HCT116 (cell line): ENCODE measurements around the gene TET3. TPM values are rescaled to one million over a fixed set of nuclear protein-coding genes. Genes with fewer than 3 reads are reported as not detected.

Experiments used
- ATAC-seq: fragments of 200-7000 bp; cut with Tn5 transposase; 2 replicates; pipeline ENCODE4 v1.9.1; 2020; ENCODE audit warnings: mild to moderate bottlenecking, moderate library complexity
- BruUV-seq: library from RNA; stranded (reverse); fragments of 400-500 nt; replicated peaks from 2 replicates; lab custom pipeline; 2021; lab: Mats Ljungman, UMichigan
- CTCF ChIA-PET: fragments of 300-600 bp; sonication (Branson Sonifier 250); formaldehyde crosslinking; loops from one replicate; lab custom pipeline; 2021; ENCODE audit warnings: antibody characterized with exemption; lab: Charles Lee
- POLR2A ChIA-PET: fragments of 300-600, 350-600 bp; sonication (Branson Sonifier 250); formaldehyde crosslinking; loops from one replicate; lab custom pipeline; 2021; ENCODE audit warnings: antibody characterized with exemption; lab: Charles Lee
- RAD21 ChIA-PET, 2 experiments: fragments of 300-600 bp; sonication (Branson Sonifier 250); formaldehyde crosslinking; loops; one replicate each; lab custom pipeline; 2023; ENCODE audit warnings: low total read pairs in 2 of 2; ENCODE audit not compliant: uncharacterized antibody in 2 of 2, unreplicated experiment in 2 of 2, low non-redundant PET in 1 of 2; lab: Charles Lee
- DNase-seq: peaks from one replicate; pipeline ENCODE4 v3.0.0-alpha.2; 2010; ENCODE audit warnings: low read depth, low spot score
- H2AFZ ChIP-seq: fragments of 200-600 bp; shearing (Covaris generic), sonication (generic); 2 replicates; pipeline ENCODE4 v1.6.1; 2017; ENCODE audit warnings: low read depth, mixed run types, mixed read lengths, antibody characterized with exemption, low read length; ENCODE audit not compliant: poor library complexity, severe bottlenecking
- H3K27ac ChIP-seq: 2 replicates; pipeline ENCODE4 v1.5.1; 2012; ENCODE audit warnings: low read depth, low read length
- H3K27me3 ChIP-seq: fragments of 200-600 bp; sonication (generic); 2 replicates; pipeline ENCODE4 v1.6.1; 2016; ENCODE audit warnings: mixed run types, low read length, mixed read lengths; ENCODE audit not compliant: insufficient read depth
- H3K36me3 ChIP-seq, 2 experiments: fragments of 200-500 bp in 1 of 2; fragments of 200-600 bp in 1 of 2; sonication (Bioruptor generic) in 1 of 2; sonication (generic) in 1 of 2; 2 replicates each; pipeline versions ENCODE4 v1.5.1 to v1.6.1; 2014 to 2016; ENCODE audit warnings: low read length in 2 of 2, inconsistent platforms in 1 of 2, mixed read lengths in 1 of 2, mixed run types in 1 of 2; ENCODE audit not compliant: insufficient read depth in 2 of 2, control insufficient read depth in 1 of 2
- H3K4me1 ChIP-seq, 2 experiments: fragments of 200-600 bp in 1 of 2; sonication (generic) in 1 of 2; 2 replicates each; pipeline versions ENCODE4 v1.5.1 to v1.6.1; 2012 to 2017; ENCODE audit warnings: low read length in 2 of 2, inconsistent platforms in 1 of 2, mild to moderate bottlenecking in 1 of 2, mixed read lengths in 1 of 2, mixed run types in 1 of 2, moderate library complexity in 1 of 2; ENCODE audit not compliant: insufficient read depth in 2 of 2, control insufficient read depth in 1 of 2
- H3K4me2 ChIP-seq: fragments of 200-600 bp; sonication (generic); 2 replicates; pipeline ENCODE4 v1.6.1; 2017; ENCODE audit warnings: mixed run types, low read length, mixed read lengths
- H3K4me3 ChIP-seq, 2 experiments: fragments of 200-600 bp in 1 of 2; sonication (generic) in 1 of 2; replicated peaks in 1 of 2; 2 replicates each; pipeline ENCODE4 v1.5.1; 2011 to 2016; ENCODE audit warnings: low read length in 2 of 2, control low read depth in 1 of 2, low read depth in 1 of 2, mild to moderate bottlenecking in 1 of 2, mixed read lengths in 1 of 2, mixed run types in 1 of 2
- H3K79me2 ChIP-seq: fragments of 200-600 bp; sonication (generic); 2 replicates; pipeline ENCODE4 v1.6.1; 2017; ENCODE audit warnings: mild to moderate bottlenecking, mixed run types, low read length, moderate library complexity, mixed read lengths; ENCODE audit not compliant: insufficient read depth
- H3K9ac ChIP-seq: fragments of 200-600 bp; sonication (generic); 2 replicates; pipeline ENCODE4 v1.6.1; 2016; ENCODE audit warnings: low read length, mixed read lengths
- H3K9me2 ChIP-seq: fragments of 200-600 bp; sonication (generic), shearing (Covaris generic); 2 replicates; pipeline ENCODE4 v1.6.1; 2017; ENCODE audit warnings: mixed run types, mild to moderate bottlenecking, moderate library complexity; ENCODE audit not compliant: insufficient read depth
- H3K9me3 ChIP-seq, 2 experiments: fragments of 200-500 bp in 1 of 2; fragments of 200-600 bp in 1 of 2; sonication (Bioruptor generic) in 1 of 2; sonication (generic) in 1 of 2; 2 replicates each; pipeline ENCODE4 v1.6.1; 2014 to 2017; ENCODE audit warnings: low read length in 2 of 2, mixed read lengths in 2 of 2, inconsistent platforms in 1 of 2, low read depth in 1 of 2, mild to moderate bottlenecking in 1 of 2, mixed run types in 1 of 2, moderate library complexity in 1 of 2; ENCODE audit not compliant: control insufficient read depth in 1 of 2, insufficient read depth in 1 of 2
- H4K20me1 ChIP-seq: fragments of 200-600 bp; sonication (generic), shearing (Covaris generic); 2 replicates; pipeline ENCODE4 v1.6.1; 2017; ENCODE audit warnings: mixed run types, mild to moderate bottlenecking, moderate library complexity; ENCODE audit not compliant: insufficient read depth
- CTCF ChIP-seq, 3 experiments: fragments of 200-600 bp in 1 of 3; sonication (generic) in 1 of 3; IDR thresholded peaks in 2 of 3; conservative IDR thresholded peaks in 1 of 3; 2 replicates each; pipeline ENCODE4 v1.5.1; 2012 to 2017; ENCODE audit warnings: low read depth in 2 of 3, low read length in 2 of 3, antibody characterized with exemption in 1 of 3, borderline replicate concordance in 1 of 3, control low read depth in 1 of 3, mild to moderate bottlenecking in 1 of 3, mixed read lengths in 1 of 3, mixed run types in 1 of 3, moderate library complexity in 1 of 3; ENCODE audit not compliant: insufficient read depth in 1 of 3
- EZH2 ChIP-seq: fragments of 200-600 bp; sonication (generic); IDR thresholded peaks from 2 replicates; pipeline ENCODE4 v1.6.1; 2017; ENCODE audit warnings: antibody characterized with exemption, mixed run types
- EZH2phosphoT487 ChIP-seq: fragments of 200-600 bp; IDR thresholded peaks from 2 replicates; pipeline ENCODE4 v1.6.1; 2018; ENCODE audit warnings: antibody characterized with exemption, borderline replicate concordance
- POLR2A ChIP-seq: IDR thresholded peaks from 2 replicates; pipeline ENCODE4 v1.7.0; 2011; ENCODE audit warnings: borderline replicate concordance; ENCODE audit not compliant: insufficient read depth, insufficient read length; ENCODE audit errors: extremely low read depth
- POLR2AphosphoS5 ChIP-seq: IDR thresholded peaks from 2 replicates; pipeline ENCODE4 v1.6.1; 2011; ENCODE audit warnings: mild to moderate bottlenecking, low read depth, low read length, moderate library complexity
- RAD21 ChIP-seq: IDR thresholded peaks from 2 replicates; pipeline ENCODE4 v1.6.1; 2012; ENCODE audit warnings: low read depth, mild to moderate bottlenecking
- REST ChIP-seq: IDR thresholded peaks from 2 replicates; pipeline ENCODE4 v1.6.1; 2012; ENCODE audit warnings: low read depth
- SIN3A ChIP-seq: IDR thresholded peaks from 2 replicates; pipeline ENCODE4 v1.6.1; 2012; ENCODE audit warnings: low read depth
- SP1 ChIP-seq: IDR thresholded peaks from 2 replicates; pipeline ENCODE4 v1.6.1; 2012; ENCODE audit warnings: low read depth
- TCF7L2 ChIP-seq: IDR thresholded peaks from 2 replicates; pipeline ENCODE4 v1.7.0; 2011; ENCODE audit warnings: borderline replicate concordance, inconsistent platforms; ENCODE audit not compliant: insufficient read depth, insufficient read length; ENCODE audit errors: extremely low read depth
- intact Hi-C: fragments of 100-400 bp; cut with micrococcal nuclease; formaldehyde crosslinking; loops from 2 replicates; pipeline ENCODE4 v1.10.0; 2022
- total RNA-seq: library from RNA; stranded (reverse); gene quantifications from one replicate; pipeline ENCODE4 v1.2.1, GENCODE V29; 2021; ENCODE audit not compliant: unreplicated experiment

Gene TET3
- total RNA-seq, 1 experiment from 2014 or later: 15.4 TPM

- H3K27ac ChIP-seq: no peak overlapping the region
- no peak overlapping the region for H3K9ac ChIP-seq
- H3K4me1 ChIP-seq: peaks cover 12 to 46% of the 10 kb centered on the region in 2 experiments
- ChIA-PET RAD21 (no interaction called here), CTCF (no interaction called here), POLR2A (no interaction called here)
- ATAC-seq (no peak), DNase-seq (no peak)
- no TSS peak for BruUV-seq
- intact Hi-C loops: no loop called here
- H3K9me3 ChIP-seq: no peaks in the 10 kb centered on the region
- peaks cover 0 to 3% of the 10 kb centered on the region in 2 experiments; a peak in 2 of 4 replicates for H3K36me3 ChIP-seq
- H3K4me3 ChIP-seq: no peak overlapping the region
- no peak overlapping the region for H3K4me2 ChIP-seq
- TF ChIP-seq RAD21 (peak; percentile 13; the same call in 1 of the 2 replicates), SIN3A (no peak)
- peaks cover 94% of the 10 kb centered on the region for H3K79me2 ChIP-seq
- H2AFZ ChIP-seq: no peak overlapping the region
- H4K20me1 ChIP-seq: no peaks in the 10 kb centered on the region; the same call in 1 of the 2 replicates
- no peaks in the 10 kb centered on the region for H3K27me3 ChIP-seq
- H3K9me2 ChIP-seq: no peaks in the 10 kb centered on the region
These were observed 13.1 kb downstream of the TET3 start for GRCh38 chr2:73997813-73998212.

- H3K9me3 ChIP-seq: no peaks in the 10 kb centered on the region
- H3K4me1 ChIP-seq: peaks cover 10 to 40% of the 10 kb centered on the region in 2 experiments
- no peak overlapping the region for H3K27ac ChIP-seq
- no peak overlapping the region for H2AFZ ChIP-seq
- ChIA-PET CTCF (no interaction called here), RAD21 (no interaction called here), POLR2A (no interaction called here)
- H3K79me2 ChIP-seq: peaks cover 92% of the 10 kb centered on the region
- H3K27me3 ChIP-seq: no peaks in the 10 kb centered on the region
- H3K4me3 ChIP-seq: no peak overlapping the region
- no peak for ATAC-seq
- no peak overlapping the region for H3K9ac ChIP-seq
- no peak overlapping the region for H3K4me2 ChIP-seq
- no TSS peak for BruUV-seq
- no peak for DNase-seq
- TF ChIP-seq POLR2A (no peak), SIN3A (no peak), SP1 (no peak), CTCF (IDR thresholded peaks at IDR 0.05 in 2 of 3, conservative IDR thresholded peaks at IDR 0.05 in 1 of 3; ENCODE audit: borderline replicate concordance in 1 of 3, insufficient read depth in 1 of 3, low read depth in 2 of 3, low read length in 2 of 3) (no peak), POLR2AphosphoS5 (no peak), TCF7L2 (no peak), EZH2 (no peak), REST (no peak), EZH2phosphoT487 (no peak)
- intact Hi-C loops: no loop called here
- H3K36me3 ChIP-seq: peaks cover 0 to 3% of the 10 kb centered on the region in 2 experiments; a peak in 1 of 4 replicates
- H3K9me2 ChIP-seq: no peaks in the 10 kb centered on the region
- H4K20me1 ChIP-seq: no peaks in the 10 kb centered on the region
These were observed 13.7 kb downstream of the TET3 start for GRCh38 chr2:73998451-73998850.
